Esophagus squamous epithelium (tissue), 4 donors: ENCODE results near the gene RNLS.

Experiments
- CTCF ChIP-seq, 6 experiments: fragments of 450-650 bp in 4 of 6; fragments of 200-600 bp in 2 of 6; sonication (generic) in 2 of 6; IDR thresholded peaks; one replicate each; pipeline ENCODE4 v1.5.1; 2016 to 2019; ENCODE audit warnings: antibody characterized with exemption in 6 of 6, mild to moderate bottlenecking in 4 of 6, moderate library complexity in 4 of 6
- POLR2A ChIP-seq, 4 donors: fragments of 450-650 bp; IDR thresholded peaks; one replicate each; pipeline ENCODE4 v1.6.1; 2017; ENCODE audit warnings: antibody characterized with exemption in 4 of 4, mild to moderate bottlenecking in 4 of 4, moderate library complexity in 3 of 4

DNA sequence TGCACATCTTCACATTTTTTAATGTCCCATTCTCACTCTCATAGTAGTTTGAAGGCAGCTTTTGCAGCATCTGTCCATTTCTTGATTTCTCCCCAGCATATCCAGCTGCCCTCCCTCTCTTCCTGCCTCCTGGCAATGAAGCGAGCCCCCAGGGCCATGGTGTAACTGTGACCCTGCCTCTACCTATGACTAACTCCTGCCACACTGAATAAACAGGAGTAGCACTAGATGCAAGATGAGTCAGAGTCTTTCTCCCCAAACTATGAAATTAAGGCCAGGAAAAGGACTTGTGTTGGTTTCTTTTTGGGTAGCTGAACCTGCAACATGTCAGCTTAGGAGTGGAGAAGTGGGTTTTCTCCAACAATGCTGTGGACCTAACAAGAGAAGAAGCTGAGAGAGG lies 329.0 kb downstream of the RNLS start:
- TF ChIP-seq CTCF (IDR thresholded peaks at IDR 0.05) = no peak
- TF ChIP-seq POLR2A (IDR thresholded peaks at IDR 0.05) = no peak
